Esophagus muscularis mucosa (tissue), 3 donors: Measurements from ENCODE around the gene ICA1L.

Experiments used
- CTCF ChIP-seq, 3 experiments: fragments of 200-600 bp in 2 of 3; fragments of 450-650 bp in 1 of 3; sonication (generic) in 2 of 3; IDR thresholded peaks; one replicate each; pipeline ENCODE4 v1.5.1; 2017 to 2019; ENCODE audit warnings: antibody characterized with exemption in 3 of 3, mild to moderate bottlenecking in 2 of 3, moderate library complexity in 1 of 3
- POLR2A ChIP-seq: fragments of 450-650 bp; IDR thresholded peaks from one replicate; pipeline ENCODE4 v1.6.1; 2017; ENCODE audit warnings: antibody characterized with exemption, moderate library complexity, mild to moderate bottlenecking, low read depth

GRCh38 chr2:202818321-202818720 is 53.2 kb downstream of the ICA1L start:
- TF ChIP-seq CTCF (IDR thresholded peaks at IDR 0.05) (no peak), POLR2A (no peak)
